C4-2B (cell line): ENCODE results near the gene HOXC11.

Source experiments
- ZFX ChIP-seq: fragments of 450-650 bp; IDR thresholded peaks from 2 replicates; pipeline ENCODE4 v1.6.1; 2017
- TF ChIP-seq, protein P1 (sequence below): fragments of 450-650 bp; conservative IDR thresholded peaks from 2 replicates; pipeline ENCODE4 v1.5.1; 2017; ENCODE audit warnings: mild to moderate bottlenecking

DNA sequence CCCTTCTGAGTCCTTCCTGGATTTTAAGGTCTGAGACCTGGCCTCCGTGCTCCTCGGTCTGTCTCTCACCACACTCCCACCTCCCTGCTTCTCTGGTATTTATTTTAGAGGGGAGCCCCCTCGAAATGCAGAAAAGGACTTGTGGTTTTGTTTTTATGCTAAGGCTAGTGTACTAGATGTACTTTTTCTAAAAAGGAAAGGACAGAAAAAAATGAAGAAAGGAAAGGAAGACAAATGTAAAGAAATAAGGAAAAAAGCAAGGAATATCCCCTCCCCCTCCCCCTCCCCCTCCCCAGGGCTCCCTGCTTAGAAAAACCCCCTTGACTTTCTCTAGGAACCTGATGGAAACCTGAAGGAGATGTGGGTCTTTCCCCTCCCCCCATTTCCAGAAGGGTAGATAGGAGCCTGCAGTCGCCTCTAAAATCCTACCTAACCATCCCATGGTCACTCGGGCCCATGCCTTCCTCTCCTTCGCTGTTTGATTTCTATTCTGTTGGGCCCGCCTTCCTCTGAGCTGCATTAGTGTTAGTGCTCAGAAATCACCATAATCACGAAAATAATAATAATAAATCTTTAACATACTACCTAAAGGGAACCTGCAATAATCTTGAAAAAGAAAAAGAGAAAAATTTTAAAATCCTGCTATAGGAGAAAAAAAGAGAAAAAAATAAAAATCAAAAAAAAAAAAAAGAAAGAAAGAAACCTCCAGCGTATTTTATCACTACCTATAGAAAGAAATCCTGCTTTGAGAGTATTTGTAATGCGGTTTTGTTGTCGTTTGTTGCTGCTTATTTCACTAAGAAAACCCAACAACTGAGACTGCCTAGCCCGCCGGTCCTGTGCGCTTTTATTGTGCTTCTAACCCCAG, 39.0 kb downstream of the HOXC11 start:
- TF ChIP-seq, protein P1, sequence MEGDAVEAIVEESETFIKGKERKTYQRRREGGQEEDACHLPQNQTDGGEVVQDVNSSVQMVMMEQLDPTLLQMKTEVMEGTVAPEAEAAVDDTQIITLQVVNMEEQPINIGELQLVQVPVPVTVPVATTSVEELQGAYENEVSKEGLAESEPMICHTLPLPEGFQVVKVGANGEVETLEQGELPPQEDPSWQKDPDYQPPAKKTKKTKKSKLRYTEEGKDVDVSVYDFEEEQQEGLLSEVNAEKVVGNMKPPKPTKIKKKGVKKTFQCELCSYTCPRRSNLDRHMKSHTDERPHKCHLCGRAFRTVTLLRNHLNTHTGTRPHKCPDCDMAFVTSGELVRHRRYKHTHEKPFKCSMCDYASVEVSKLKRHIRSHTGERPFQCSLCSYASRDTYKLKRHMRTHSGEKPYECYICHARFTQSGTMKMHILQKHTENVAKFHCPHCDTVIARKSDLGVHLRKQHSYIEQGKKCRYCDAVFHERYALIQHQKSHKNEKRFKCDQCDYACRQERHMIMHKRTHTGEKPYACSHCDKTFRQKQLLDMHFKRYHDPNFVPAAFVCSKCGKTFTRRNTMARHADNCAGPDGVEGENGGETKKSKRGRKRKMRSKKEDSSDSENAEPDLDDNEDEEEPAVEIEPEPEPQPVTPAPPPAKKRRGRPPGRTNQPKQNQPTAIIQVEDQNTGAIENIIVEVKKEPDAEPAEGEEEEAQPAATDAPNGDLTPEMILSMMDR, result no peak
- no peak for TF ChIP-seq ZFX
